ENCODE results near the gene RNF149.

- TF ChIP-seq, protein P1, sequence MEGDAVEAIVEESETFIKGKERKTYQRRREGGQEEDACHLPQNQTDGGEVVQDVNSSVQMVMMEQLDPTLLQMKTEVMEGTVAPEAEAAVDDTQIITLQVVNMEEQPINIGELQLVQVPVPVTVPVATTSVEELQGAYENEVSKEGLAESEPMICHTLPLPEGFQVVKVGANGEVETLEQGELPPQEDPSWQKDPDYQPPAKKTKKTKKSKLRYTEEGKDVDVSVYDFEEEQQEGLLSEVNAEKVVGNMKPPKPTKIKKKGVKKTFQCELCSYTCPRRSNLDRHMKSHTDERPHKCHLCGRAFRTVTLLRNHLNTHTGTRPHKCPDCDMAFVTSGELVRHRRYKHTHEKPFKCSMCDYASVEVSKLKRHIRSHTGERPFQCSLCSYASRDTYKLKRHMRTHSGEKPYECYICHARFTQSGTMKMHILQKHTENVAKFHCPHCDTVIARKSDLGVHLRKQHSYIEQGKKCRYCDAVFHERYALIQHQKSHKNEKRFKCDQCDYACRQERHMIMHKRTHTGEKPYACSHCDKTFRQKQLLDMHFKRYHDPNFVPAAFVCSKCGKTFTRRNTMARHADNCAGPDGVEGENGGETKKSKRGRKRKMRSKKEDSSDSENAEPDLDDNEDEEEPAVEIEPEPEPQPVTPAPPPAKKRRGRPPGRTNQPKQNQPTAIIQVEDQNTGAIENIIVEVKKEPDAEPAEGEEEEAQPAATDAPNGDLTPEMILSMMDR (IDR thresholded peaks at IDR 0.05), result no peak
- no peak for TF ChIP-seq EZH2 (IDR thresholded peaks at IDR 0.05)
Observed at GRCh38 chr2:101296371-101296770, 12.1 kb downstream of the RNF149 start.
